Stimulated activated CD4-positive, alpha-beta T cell treated with anti-CD3 and anti-CD28 coated beads, Interleukin-4, amount 100 ng/mL, for 4 hours (primary cell): ENCODE data around the gene SLC35F5.
"Not testable (repeated sequence)": the region's sequence is repeated elsewhere in the genome, so short reads cannot be mapped to it uniquely, and the experiment has no call there.

ENCODE experiments used
- DNase-seq, 2 experiments: peaks; one replicate each; pipeline ENCODE4 v3.0.0-alpha.2; 2020

The SLC35F5 gene

GRCh38 chr2:113692698-113693428 lies 63.6 kb downstream of the SLC35F5 start:
- DNase-seq: no peak

GRCh38 chr2:113690871-113691270 lies 65.6 kb downstream of the SLC35F5 start:
- not testable (repeated sequence) for DNase-seq

- no peak for DNase-seq
Measured at GRCh38 chr2:113686537-113686936, 69.9 kb downstream of the SLC35F5 start.

GRCh38 chr2:113685471-113685870 lies 71.0 kb downstream of the SLC35F5 start:
- no peak for DNase-seq

GRCh38 chr2:113679457-113679856 lies 77.0 kb downstream of the SLC35F5 start:
- no peak for DNase-seq

GRCh38 chr2:113677330-113677729 lies 79.1 kb downstream of the SLC35F5 start:
- no peak for DNase-seq

- no peak for DNase-seq
Measured at GRCh38 chr2:113676623-113677266, 79.7 kb downstream of the SLC35F5 start.

- DNase-seq: no peak
Measured at GRCh38 chr2:113675875-113676274, 80.6 kb downstream of the SLC35F5 start.

GRCh38 chr2:113672326-113672932 lies 84.0 kb downstream of the SLC35F5 start:
- DNase-seq: no peak

GRCh38 chr2:113669013-113669412 lies 87.4 kb downstream of the SLC35F5 start:
- DNase-seq: not testable (repeated sequence)

- DNase-seq: not testable (repeated sequence)
Measured at GRCh38 chr2:113664761-113665533, 91.5 kb downstream of the SLC35F5 start.

GRCh38 chr2:113663285-113664060 lies 93.0 kb downstream of the SLC35F5 start:
- not testable (repeated sequence) for DNase-seq
